ENCODE data around the gene SYTL3.

Gene SYTL3

DNA sequence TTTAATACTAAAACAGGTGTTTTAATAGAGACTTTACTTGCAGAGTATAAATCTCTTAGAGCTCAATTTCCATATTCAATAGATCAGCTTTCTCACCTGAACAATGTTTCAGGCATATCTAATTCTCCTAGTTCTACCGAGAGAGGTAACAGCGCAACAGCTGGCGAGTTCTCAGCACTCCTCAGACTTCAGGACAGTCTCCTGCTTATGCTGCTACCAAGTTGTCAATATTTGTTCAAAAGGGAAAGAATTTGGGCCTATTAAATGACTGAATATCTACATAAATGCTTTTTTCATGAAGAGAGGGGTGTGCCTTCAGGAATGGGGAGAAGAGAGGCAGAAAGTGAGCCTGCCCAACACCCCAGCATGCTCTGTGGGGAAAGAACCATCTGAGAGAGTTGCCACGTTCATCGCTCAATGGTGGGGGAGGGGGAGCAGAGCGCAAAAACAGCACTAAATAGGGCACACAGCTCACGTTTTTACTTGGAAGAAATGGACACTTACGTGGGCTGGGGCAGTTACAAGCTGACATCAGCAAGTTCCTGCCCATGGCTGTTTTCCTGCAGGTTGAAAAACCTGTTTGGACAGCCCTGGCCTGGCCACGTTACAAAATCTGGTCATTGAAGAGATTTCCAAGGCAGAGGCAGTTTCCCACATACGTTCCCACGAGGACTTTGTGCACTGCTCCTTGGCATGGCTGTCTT is 131.3 kb downstream of the SYTL3 start:
- Histone ChIP-seq H2AFZ (ENCODE audit: low read length) (no peak overlapping the region), H3K4me1 (ENCODE audit: insufficient read depth, low read length, poor library complexity, severe bottlenecking) (no peaks in the 10 kb centered on the region), H3K4me3 (ENCODE audit: low read length, poor library complexity, severe bottlenecking) (no peak overlapping the region), H3K9me3 (ENCODE audit: insufficient read depth, low read depth, low read length) (no peaks in the 10 kb centered on the region), H3K36me3 (ENCODE audit: insufficient read depth, low read length) (peaks cover 92% of the 10 kb centered on the region), H3K9me2 (replicated peaks; ENCODE audit: low read depth, low read length) (no peaks in the 10 kb centered on the region), H3K9ac (ENCODE audit: low read depth, low read length, poor library complexity, severe bottlenecking) (no peak overlapping the region), H3K79me2 (ENCODE audit: insufficient read depth, low read length) (no peaks in the 10 kb centered on the region), H3K27me3 (ENCODE audit: insufficient read depth, low read length, poor library complexity, severe bottlenecking) (no peaks in the 10 kb centered on the region), H3F3A (ENCODE audit: low read depth) (no peaks in the 10 kb centered on the region), H4K20me1 (ENCODE audit: insufficient read depth, low read length, poor library complexity, severe bottlenecking) (no peaks in the 10 kb centered on the region), H3K4me2 (ENCODE audit: low read depth, low read length, poor library complexity, severe bottlenecking) (no peak overlapping the region)
- no peak for TF ChIP-seq CTCF (conservative IDR thresholded peaks at IDR 0.05; ENCODE audit: low read length)
- TF ChIP-seq EZH2phosphoT487 (IDR thresholded peaks at IDR 0.05; ENCODE audit: borderline replicate concordance), result no peak

- no peak overlapping the region for H3K4me3 ChIP-seq (ENCODE audit: low read length, poor library complexity, severe bottlenecking)
- H3K27me3 ChIP-seq (ENCODE audit: insufficient read depth, low read length, poor library complexity, severe bottlenecking), result no peaks in the 10 kb centered on the region
- H3F3A ChIP-seq (ENCODE audit: low read depth), result no peaks in the 10 kb centered on the region
- TF ChIP-seq EZH2phosphoT487 (IDR thresholded peaks at IDR 0.05; ENCODE audit: borderline replicate concordance) (no peak), CTCF (conservative IDR thresholded peaks at IDR 0.05; ENCODE audit: low read length) (no peak)
- H3K4me2 ChIP-seq (ENCODE audit: low read depth, low read length, poor library complexity, severe bottlenecking), result no peak overlapping the region
- no peak overlapping the region for H3K9ac ChIP-seq (ENCODE audit: low read depth, low read length, poor library complexity, severe bottlenecking)
- no peaks in the 10 kb centered on the region for H4K20me1 ChIP-seq (ENCODE audit: insufficient read depth, low read length, poor library complexity, severe bottlenecking)
- H3K36me3 ChIP-seq (ENCODE audit: insufficient read depth, low read length), result peaks cover 92% of the 10 kb centered on the region
- no peak overlapping the region for H2AFZ ChIP-seq (ENCODE audit: low read length)
- no peaks in the 10 kb centered on the region for H3K9me3 ChIP-seq (ENCODE audit: insufficient read depth, low read depth, low read length)
- H3K9me2 ChIP-seq (replicated peaks; ENCODE audit: low read depth, low read length), result no peaks in the 10 kb centered on the region
- H3K4me1 ChIP-seq (ENCODE audit: insufficient read depth, low read length, poor library complexity, severe bottlenecking), result no peaks in the 10 kb centered on the region
- H3K79me2 ChIP-seq (ENCODE audit: insufficient read depth, low read length), result no peaks in the 10 kb centered on the region
These were observed 132.0 kb downstream of the SYTL3 start for GRCh38 chr6:158781692-158782373.

- Histone ChIP-seq H2AFZ (ENCODE audit: low read length) (no peak overlapping the region), H3K9me3 (ENCODE audit: insufficient read depth, low read depth, low read length) (no peaks in the 10 kb centered on the region), H3K79me2 (ENCODE audit: insufficient read depth, low read length) (no peaks in the 10 kb centered on the region), H3K4me2 (ENCODE audit: low read depth, low read length, poor library complexity, severe bottlenecking) (no peak overlapping the region), H3K27me3 (ENCODE audit: insufficient read depth, low read length, poor library complexity, severe bottlenecking) (no peaks in the 10 kb centered on the region), H3K4me1 (ENCODE audit: insufficient read depth, low read length, poor library complexity, severe bottlenecking) (no peaks in the 10 kb centered on the region), H3K4me3 (ENCODE audit: low read length, poor library complexity, severe bottlenecking) (no peak overlapping the region), H3K36me3 (ENCODE audit: insufficient read depth, low read length) (peaks cover 92% of the 10 kb centered on the region), H3F3A (ENCODE audit: low read depth) (no peaks in the 10 kb centered on the region), H3K9ac (ENCODE audit: low read depth, low read length, poor library complexity, severe bottlenecking) (no peak overlapping the region), H3K9me2 (replicated peaks; ENCODE audit: low read depth, low read length) (no peaks in the 10 kb centered on the region), H4K20me1 (ENCODE audit: insufficient read depth, low read length, poor library complexity, severe bottlenecking) (no peaks in the 10 kb centered on the region)
- no peak for TF ChIP-seq CTCF (conservative IDR thresholded peaks at IDR 0.05; ENCODE audit: low read length)
- TF ChIP-seq EZH2phosphoT487 (IDR thresholded peaks at IDR 0.05; ENCODE audit: borderline replicate concordance), result no peak
These were observed 132.7 kb downstream of the SYTL3 start for GRCh38 chr6:158782432-158783166.
